PC-9 (cell line): ENCODE measurements around the gene SYCP2.

Source experiments
- CTCF ChIP-seq: fragments of 200-600 bp; sonication (generic); conservative IDR thresholded peaks from 2 replicates; pipeline ENCODE4 v1.6.1; 2017; ENCODE audit warnings: mixed run types, antibody characterized with exemption, mild to moderate bottlenecking, moderate library complexity
- EZH2 ChIP-seq: fragments of 200-600 bp; sonication (generic); IDR thresholded peaks from 2 replicates; pipeline ENCODE4 v1.8.0; 2017; ENCODE audit warnings: antibody characterized with exemption, low read depth

GRCh38 chr20:59945175-59945574 lies 11.7 kb upstream of the SYCP2 start:
- no peak for TF ChIP-seq CTCF
- TF ChIP-seq EZH2, result no peak
